AG04450 (cell line): Measurements from ENCODE around the gene PPHLN1. TPM values are rescaled to one million over a fixed set of nuclear protein-coding genes. Genes with fewer than 3 reads are reported as not detected.

Experiments used
- CTCF ChIA-PET: fragments of 300-600, 350-600 bp; formaldehyde crosslinking; extraction: SDS; loops from one replicate; lab custom pipeline; 2022; ENCODE audit warnings: antibody characterized with exemption, inconsistent platforms; lab: Charles Lee
- POLR2A ChIA-PET: fragments of 350-600 bp; formaldehyde crosslinking; extraction: SDS; loops from one replicate; lab custom pipeline; 2021; ENCODE audit warnings: antibody characterized with exemption, inconsistent platforms; lab: Yijun Ruan, JAX
- DNase-seq: peaks from one replicate; pipeline ENCODE4 v3.0.0-alpha.2; 2011; ENCODE audit warnings: low read depth, low spot score
- H3K27ac ChIP-seq: one replicate; pipeline ENCODE4 v1.5.1; 2012; ENCODE audit warnings: low read depth, low read length, control low read depth
- H3K27me3 ChIP-seq: one replicate; pipeline ENCODE4 v1.6.0; 2012; ENCODE audit warnings: low read length; ENCODE audit not compliant: control insufficient read depth, insufficient read depth
- H3K4me3 ChIP-seq: 2 replicates; pipeline ENCODE4 v1.5.1; 2011; ENCODE audit warnings: mild to moderate bottlenecking, low read depth, low read length, control low read depth
- H3K9me3 ChIP-seq: 2 replicates; pipeline ENCODE4 v1.5.1; 2012; ENCODE audit warnings: low read length; ENCODE audit not compliant: control insufficient read depth, insufficient read depth
- polyA plus RNA-seq: library from polyadenylated mRNA; depleted of rRNA; stranded (reverse); fragments of >200 nt; gene quantifications from 2 replicates; pipeline ENCODE4 v1.2.3, GENCODE V29; 2011
- TF ChIP-seq, protein P1 (sequence below): IDR thresholded peaks from 2 replicates; pipeline ENCODE4 v1.5.1; 2011; ENCODE audit warnings: low read depth, low read length, control low read depth, inconsistent platforms

PPHLN1 gene
- polyA plus RNA-seq, 1 experiment, result 89.1 TPM

DNA sequence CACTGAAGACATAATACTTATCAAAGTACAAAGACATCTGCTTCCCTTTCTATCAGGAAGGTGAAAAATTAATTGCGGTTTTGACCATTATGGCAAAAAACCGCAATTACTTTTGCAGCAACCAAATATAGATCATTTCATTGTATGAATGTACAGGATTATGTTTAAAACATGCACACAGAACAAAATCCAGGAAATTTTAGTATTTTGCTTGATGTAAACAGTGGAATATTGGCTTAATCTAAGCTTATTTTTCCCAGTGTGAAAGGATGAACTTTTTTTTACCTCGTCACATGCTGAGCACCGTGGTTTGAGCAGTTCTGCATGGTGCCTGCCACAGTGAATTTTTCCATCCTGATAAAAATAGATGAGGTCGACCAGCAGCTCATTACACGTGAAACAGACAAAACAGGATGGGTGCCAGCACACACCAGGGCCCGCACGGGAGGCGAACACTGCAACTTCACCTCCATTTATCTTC, 142.4 kb downstream of the PPHLN1 start:
- H3K27ac ChIP-seq, result no peak overlapping the region
- POLR2A ChIA-PET, result no interaction called here

DNA sequence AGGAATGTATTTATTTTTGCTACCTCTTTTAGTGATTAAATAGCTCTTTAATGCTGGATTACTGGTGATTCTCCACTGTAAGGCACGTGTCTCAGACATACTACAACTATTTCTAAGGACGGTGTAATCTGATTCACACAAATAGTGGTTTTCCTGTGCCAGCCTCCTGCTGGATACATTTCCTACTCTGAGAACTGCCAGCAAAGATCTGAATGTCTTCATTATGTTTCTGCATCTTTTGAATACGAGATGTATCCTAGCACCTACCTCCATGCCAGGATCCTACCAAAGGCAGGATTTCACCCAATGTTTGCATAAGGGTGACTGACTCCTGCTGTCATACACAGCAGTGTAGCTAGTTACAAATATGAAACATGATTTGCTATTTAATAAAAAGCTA, 143.0 kb downstream of the PPHLN1 start:
- Histone ChIP-seq H3K4me3 (no peak overlapping the region), H3K27ac (peak overlapping the region; percentile 42), H3K27me3 (no peaks in the 10 kb centered on the region), H3K9me3 (no peaks in the 10 kb centered on the region)
- POLR2A ChIA-PET, result no interaction called here
- CTCF ChIA-PET, result interaction anchor here (0.6 to 2.5 kb wide), 4 partner anchors 72 to 813 kb away, joined by 3 to 8 read pairs (median 6); no protein-coding TSS in a partner anchor
- TF ChIP-seq, protein P1, sequence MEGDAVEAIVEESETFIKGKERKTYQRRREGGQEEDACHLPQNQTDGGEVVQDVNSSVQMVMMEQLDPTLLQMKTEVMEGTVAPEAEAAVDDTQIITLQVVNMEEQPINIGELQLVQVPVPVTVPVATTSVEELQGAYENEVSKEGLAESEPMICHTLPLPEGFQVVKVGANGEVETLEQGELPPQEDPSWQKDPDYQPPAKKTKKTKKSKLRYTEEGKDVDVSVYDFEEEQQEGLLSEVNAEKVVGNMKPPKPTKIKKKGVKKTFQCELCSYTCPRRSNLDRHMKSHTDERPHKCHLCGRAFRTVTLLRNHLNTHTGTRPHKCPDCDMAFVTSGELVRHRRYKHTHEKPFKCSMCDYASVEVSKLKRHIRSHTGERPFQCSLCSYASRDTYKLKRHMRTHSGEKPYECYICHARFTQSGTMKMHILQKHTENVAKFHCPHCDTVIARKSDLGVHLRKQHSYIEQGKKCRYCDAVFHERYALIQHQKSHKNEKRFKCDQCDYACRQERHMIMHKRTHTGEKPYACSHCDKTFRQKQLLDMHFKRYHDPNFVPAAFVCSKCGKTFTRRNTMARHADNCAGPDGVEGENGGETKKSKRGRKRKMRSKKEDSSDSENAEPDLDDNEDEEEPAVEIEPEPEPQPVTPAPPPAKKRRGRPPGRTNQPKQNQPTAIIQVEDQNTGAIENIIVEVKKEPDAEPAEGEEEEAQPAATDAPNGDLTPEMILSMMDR, result no peak
- DNase-seq, result no peak

More for the DNA sequence above, 142.4 kb downstream of the PPHLN1 start:
- DNase-seq, result no peak
- TF ChIP-seq, protein P1, result no peak
- no peaks in the 10 kb centered on the region for H3K9me3 ChIP-seq
- H3K4me3 ChIP-seq, result no peak overlapping the region
- H3K27me3 ChIP-seq, result no peaks in the 10 kb centered on the region
- CTCF ChIA-PET, result interaction anchor here (0.6 to 2.5 kb wide), 4 partner anchors 14 to 814 kb away, joined by 3 to 8 read pairs (median 5); no protein-coding TSS in a partner anchor

DNA sequence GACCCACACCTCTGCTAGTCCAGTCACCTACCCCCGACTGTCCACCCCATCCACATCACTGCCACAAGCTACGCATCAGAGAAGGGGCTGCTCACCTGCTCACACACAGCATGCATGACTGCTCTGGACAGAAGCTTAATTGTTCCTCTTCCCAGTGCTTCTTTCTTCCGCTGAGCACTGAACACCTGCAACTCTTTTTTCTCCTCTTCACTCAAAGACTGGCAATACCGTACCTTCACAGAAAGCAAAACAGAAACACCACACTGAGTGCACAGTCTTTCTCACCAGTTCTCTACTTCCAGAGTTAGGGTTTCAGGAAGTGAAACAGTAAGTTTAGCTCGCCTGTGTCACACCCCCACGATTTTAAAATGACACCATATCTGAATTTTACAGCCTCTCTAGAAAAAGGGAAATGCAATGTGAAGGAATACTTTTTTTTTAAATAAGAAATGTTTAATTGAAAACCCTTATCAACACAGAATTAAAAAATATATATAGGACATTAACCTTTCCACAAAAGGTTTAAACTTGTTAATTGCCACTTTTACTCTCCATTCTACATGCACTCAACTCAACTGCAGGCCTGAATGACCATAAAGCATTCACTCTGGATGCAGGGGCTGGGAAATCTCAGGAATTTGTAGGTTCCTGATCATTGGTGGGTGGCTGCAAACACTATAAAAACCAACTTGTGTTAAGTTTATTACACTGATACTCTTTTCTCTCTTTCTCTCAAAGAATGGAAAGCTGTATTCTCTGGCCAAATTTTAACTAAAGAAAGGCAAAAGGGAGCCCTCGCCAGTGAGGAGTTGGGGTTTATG, 143.6 kb downstream of the PPHLN1 start:
- peak overlapping the region; percentile 42 for H3K27ac ChIP-seq
- no peaks in the 10 kb centered on the region for H3K27me3 ChIP-seq
- no peak overlapping the region for H3K4me3 ChIP-seq
- ChIA-PET CTCF (interaction anchor here (0.6 to 2.5 kb wide), 4 partner anchors 13 to 813 kb away, joined by 5 to 8 read pairs (median 6); no protein-coding TSS in a partner anchor), POLR2A (no interaction called here)
- TF ChIP-seq, protein P1, result no peak
- no peak for DNase-seq
- no peaks in the 10 kb centered on the region for H3K9me3 ChIP-seq

DNA sequence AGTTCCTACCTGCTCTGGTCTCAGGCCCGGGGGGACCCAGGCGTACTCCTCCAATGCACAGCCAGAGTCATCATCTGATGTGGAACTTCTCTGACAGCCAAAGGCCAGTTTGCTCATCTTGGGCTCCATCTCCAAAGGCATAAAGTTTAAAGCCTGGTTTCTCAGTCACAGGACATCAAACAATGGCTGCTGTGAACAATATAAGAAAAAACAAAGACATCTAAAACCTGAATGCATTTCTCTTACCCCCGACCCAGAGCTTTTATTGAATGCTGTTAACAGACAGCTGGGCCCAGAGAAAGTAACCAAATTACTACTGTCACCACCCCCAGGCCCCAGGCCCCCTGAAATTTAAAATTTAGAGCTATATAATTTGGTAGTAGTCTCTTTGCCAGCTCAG, 146.4 kb downstream of the PPHLN1 start:
- CTCF ChIA-PET, result interaction anchor here (0.6 to 2.2 kb wide), 2 partner anchors 10 to 971 kb away, joined by 3 to 14 read pairs; no protein-coding TSS in a partner anchor
- no peak overlapping the region for H3K27ac ChIP-seq
- TF ChIP-seq, protein P1, result no peak
- H3K27me3 ChIP-seq, result no peaks in the 10 kb centered on the region
- POLR2A ChIA-PET, result no interaction called here
- DNase-seq, result no peak
- no peaks in the 10 kb centered on the region for H3K9me3 ChIP-seq
- H3K4me3 ChIP-seq, result no peak overlapping the region

DNA sequence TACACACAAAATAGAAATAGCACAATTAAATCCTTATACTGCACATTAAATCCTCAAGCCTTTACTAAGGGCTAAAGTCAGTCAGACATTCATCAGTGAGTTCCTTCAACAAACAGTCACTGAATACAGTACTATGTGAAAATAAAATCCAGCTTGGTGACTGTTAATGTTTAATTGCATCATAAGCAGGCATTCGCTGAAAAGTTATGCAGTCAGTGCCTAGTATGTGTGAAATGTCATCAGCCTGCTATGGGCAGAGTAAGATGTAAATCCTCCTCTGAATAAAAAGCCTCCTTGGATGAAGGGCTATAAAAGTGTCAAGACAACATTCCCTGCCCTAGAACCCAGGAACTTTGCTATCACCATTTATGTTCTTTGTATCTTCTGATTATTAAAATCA, 147.2 kb downstream of the PPHLN1 start:
- Histone ChIP-seq H3K27ac (no peak overlapping the region), H3K9me3 (no peaks in the 10 kb centered on the region), H3K4me3 (no peak overlapping the region), H3K27me3 (no peaks in the 10 kb centered on the region)
- CTCF ChIA-PET, result interaction anchor here (0.6 to 2.2 kb wide), 3 partner anchors 9 to 970 kb away, joined by 3 to 14 read pairs (median 3); no protein-coding TSS in a partner anchor
- no peak for DNase-seq
- POLR2A ChIA-PET, result no interaction called here
- TF ChIP-seq, protein P1, result no peak
